ENCODE measurements around the gene TMEM97. TPM values are rescaled to one million over a fixed set of nuclear protein-coding genes. Genes with fewer than 3 reads are reported as not detected.
A peak's percentile ranks its signal among the peaks of the same experiment; 100 is the strongest.

The TMEM97 gene
- total RNA-seq, 1 donor from 2014 or later = 2.5 TPM

DNA sequence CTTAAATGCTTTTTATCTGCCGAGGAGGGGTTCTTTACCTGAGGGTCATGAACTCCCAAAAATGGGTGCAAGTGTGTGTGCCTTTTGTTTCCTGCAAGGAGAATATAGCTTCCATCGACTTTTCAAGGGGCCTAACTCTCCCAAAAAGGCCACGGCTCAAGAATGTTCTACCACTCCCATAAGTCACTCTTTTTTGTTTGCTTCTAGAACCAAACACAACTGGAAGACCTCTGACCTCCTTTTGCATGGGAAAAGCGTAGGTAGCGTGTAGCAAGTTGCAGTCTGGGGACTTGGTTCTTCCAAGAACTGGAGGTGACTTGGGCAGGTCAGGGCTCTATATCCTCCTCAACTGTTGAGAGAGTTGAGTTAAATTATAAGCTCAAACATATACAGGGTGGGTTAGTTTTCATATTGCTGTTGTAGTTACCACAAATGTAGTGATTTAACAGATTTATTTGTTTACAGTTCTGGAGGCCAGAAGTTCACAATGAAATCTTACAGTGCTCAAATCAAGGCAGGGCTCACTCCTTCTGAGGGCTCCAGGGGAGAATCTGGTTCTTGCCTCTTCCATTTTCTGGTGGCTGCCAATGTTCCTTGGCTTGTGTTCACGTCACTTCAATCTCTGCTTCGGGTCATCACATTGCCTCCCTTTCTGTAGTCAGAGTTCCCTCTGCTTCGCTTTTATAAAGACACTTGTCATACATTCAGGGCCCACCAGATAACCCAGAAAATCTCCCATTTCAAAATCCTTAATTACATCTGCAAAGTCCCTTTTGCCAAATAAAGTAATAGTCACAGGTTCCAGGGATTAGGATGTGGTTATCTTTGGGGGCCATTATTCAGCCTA, 1.4 kb downstream of the TMEM97 start:
- H3K27me3 ChIP-seq = no peaks in the 10 kb centered on the region
- no peaks in the 10 kb centered on the region for H3K9me3 ChIP-seq
- H3K4me1 ChIP-seq = peaks cover 19% of the 10 kb centered on the region
- H3K4me3 ChIP-seq = peak overlapping the region in 1 of 2 donors; percentile 63
- H3K27ac ChIP-seq = no peak overlapping the region
- no peaks in the 10 kb centered on the region for H3K36me3 ChIP-seq
- TF ChIP-seq POLR2AphosphoS5 (IDR thresholded peaks at IDR 0.05; ENCODE audit: insufficient read depth in 1 of 2, low read depth in 1 of 2) (no peak), POLR2A (IDR thresholded peaks at IDR 0.05) (no peak)
- TF ChIP-seq, protein P1, sequence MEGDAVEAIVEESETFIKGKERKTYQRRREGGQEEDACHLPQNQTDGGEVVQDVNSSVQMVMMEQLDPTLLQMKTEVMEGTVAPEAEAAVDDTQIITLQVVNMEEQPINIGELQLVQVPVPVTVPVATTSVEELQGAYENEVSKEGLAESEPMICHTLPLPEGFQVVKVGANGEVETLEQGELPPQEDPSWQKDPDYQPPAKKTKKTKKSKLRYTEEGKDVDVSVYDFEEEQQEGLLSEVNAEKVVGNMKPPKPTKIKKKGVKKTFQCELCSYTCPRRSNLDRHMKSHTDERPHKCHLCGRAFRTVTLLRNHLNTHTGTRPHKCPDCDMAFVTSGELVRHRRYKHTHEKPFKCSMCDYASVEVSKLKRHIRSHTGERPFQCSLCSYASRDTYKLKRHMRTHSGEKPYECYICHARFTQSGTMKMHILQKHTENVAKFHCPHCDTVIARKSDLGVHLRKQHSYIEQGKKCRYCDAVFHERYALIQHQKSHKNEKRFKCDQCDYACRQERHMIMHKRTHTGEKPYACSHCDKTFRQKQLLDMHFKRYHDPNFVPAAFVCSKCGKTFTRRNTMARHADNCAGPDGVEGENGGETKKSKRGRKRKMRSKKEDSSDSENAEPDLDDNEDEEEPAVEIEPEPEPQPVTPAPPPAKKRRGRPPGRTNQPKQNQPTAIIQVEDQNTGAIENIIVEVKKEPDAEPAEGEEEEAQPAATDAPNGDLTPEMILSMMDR (IDR thresholded peaks at IDR 0.05) = no peak
- no peak for DNase-seq (ENCODE audit: extremely low spot score in 2 of 2)
- intact Hi-C loops (cut with DNase I) = no loop called here

DNA sequence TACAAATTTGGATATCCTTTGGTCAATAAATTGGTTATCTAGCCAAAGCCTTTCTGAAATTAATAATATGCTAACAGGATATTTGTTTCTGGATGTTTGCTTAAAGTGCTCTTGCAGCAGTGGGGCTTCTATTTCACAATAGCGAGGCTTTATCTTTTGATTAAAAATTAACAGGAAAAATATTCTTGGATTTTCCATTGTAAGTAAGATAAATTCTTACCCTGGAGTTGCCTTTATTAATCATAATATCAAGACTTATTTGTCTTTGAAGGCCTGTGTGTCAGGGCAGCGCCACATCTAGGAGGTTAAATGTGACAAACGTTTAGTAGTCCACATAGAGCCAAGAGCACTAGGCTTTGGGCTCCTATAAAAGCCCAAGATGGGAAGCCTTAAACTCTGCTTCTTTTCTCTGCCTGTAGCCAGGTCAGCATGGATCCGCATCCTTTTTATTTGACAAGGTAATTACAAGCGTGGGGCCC, 5.3 kb downstream of the TMEM97 start:
- Histone ChIP-seq H3K4me1 (peaks cover 10% of the 10 kb centered on the region), H3K27me3 (no peaks in the 10 kb centered on the region), H3K4me3 (no peak overlapping the region), H3K9me3 (no peaks in the 10 kb centered on the region), H3K27ac (no peak overlapping the region), H3K36me3 (peaks cover 0 to 16% of the 10 kb centered on the region in 2 donors)
- DNase-seq (ENCODE audit: extremely low spot score in 2 of 2) = peak in 1 of 2 donors; percentile 18
- intact Hi-C loops (cut with DNase I) = no loop called here
- TF ChIP-seq POLR2AphosphoS5 (IDR thresholded peaks at IDR 0.05; ENCODE audit: insufficient read depth in 1 of 2, low read depth in 1 of 2) = no peak
- TF ChIP-seq POLR2A (IDR thresholded peaks at IDR 0.05) = no peak
- TF ChIP-seq, protein P1 (IDR thresholded peaks at IDR 0.05) = no peak

DNA sequence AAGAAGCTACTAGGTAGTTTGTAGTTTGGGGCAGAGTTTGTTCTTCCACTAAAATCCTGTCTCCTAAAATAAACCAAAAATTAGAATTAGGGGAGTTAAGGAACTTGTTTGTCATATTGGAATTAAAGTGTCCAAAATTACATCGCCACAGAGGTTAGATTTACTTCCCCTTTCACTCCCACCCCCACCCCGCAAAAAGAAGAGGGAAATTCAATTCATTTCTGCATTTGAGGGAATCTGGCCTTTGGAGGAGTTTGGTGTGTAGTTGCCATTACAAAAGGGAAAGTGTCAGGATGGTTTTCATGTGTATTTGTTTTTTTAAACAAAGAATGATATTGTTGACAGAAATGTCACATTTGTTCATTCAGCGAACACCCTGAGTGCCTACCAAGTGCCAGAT, 5.8 kb downstream of the TMEM97 start:
- Histone ChIP-seq H3K36me3 (peaks cover 0 to 20% of the 10 kb centered on the region in 2 donors), H3K9me3 (no peaks in the 10 kb centered on the region), H3K4me1 (peaks cover 6% of the 10 kb centered on the region), H3K27ac (no peak overlapping the region), H3K4me3 (no peak overlapping the region), H3K27me3 (no peaks in the 10 kb centered on the region)
- no peak for TF ChIP-seq POLR2A (IDR thresholded peaks at IDR 0.05)
- TF ChIP-seq, protein P1 (IDR thresholded peaks at IDR 0.05) = no peak
- no peak for TF ChIP-seq POLR2AphosphoS5 (IDR thresholded peaks at IDR 0.05; ENCODE audit: insufficient read depth in 1 of 2, low read depth in 1 of 2)
- intact Hi-C loops (cut with DNase I) = no loop called here
- DNase-seq (ENCODE audit: extremely low spot score in 2 of 2) = no peak

DNA sequence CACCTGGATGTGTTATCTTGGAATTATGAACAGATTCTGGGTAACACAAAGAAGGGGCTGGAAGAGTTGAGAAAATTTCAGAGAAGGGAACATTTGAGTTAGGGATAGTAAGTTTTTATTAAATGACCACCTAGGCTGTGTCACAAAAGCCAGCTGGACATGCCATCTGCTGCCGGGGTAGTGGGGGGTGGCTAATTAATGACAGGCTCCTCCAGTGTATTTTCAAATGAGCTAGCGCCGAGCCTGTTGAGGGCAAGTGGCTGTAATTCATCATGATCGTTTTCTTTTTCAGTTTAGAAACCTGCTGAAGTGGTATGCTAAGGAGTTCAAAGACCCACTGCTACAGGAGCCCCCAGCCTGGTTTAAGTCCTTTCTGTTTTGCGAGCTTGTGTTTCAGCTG, 6.2 kb downstream of the TMEM97 start:
- Histone ChIP-seq H3K4me1 (peaks cover 1% of the 10 kb centered on the region), H3K27me3 (no peaks in the 10 kb centered on the region), H3K27ac (no peak overlapping the region)

More for the DNA sequence above, 6.2 kb downstream of the TMEM97 start:
- TF ChIP-seq POLR2A (IDR thresholded peaks at IDR 0.05) = no peak
- TF ChIP-seq POLR2AphosphoS5 (IDR thresholded peaks at IDR 0.05; ENCODE audit: insufficient read depth in 1 of 2, low read depth in 1 of 2) = no peak
- TF ChIP-seq, protein P1 (IDR thresholded peaks at IDR 0.05) = no peak
- Histone ChIP-seq H3K36me3 (peaks cover 0 to 20% of the 10 kb centered on the region in 2 donors), H3K9me3 (no peaks in the 10 kb centered on the region), H3K4me3 (no peak overlapping the region)
- peak in 1 of 2 donors; percentile 42 for DNase-seq (ENCODE audit: extremely low spot score in 2 of 2)
- intact Hi-C loops (cut with DNase I) = no loop called here
